Stimulated activated CD8-positive, alpha-beta memory T cell treated with anti-CD3 and anti-CD28 coated beads, Interleukin-2, amount 100 ng/mL, for 1 hour (primary cell): Measurements from ENCODE around the gene PIP4K2B.
A peak's percentile ranks its signal among the peaks of the same experiment; 100 is the strongest.

Source experiments
- DNase-seq, 2 donors: peaks; one replicate each; pipeline ENCODE4 v3.0.0-alpha.2; 2020; ENCODE audit warnings: low read depth in 2 of 2

The PIP4K2B gene

DNA sequence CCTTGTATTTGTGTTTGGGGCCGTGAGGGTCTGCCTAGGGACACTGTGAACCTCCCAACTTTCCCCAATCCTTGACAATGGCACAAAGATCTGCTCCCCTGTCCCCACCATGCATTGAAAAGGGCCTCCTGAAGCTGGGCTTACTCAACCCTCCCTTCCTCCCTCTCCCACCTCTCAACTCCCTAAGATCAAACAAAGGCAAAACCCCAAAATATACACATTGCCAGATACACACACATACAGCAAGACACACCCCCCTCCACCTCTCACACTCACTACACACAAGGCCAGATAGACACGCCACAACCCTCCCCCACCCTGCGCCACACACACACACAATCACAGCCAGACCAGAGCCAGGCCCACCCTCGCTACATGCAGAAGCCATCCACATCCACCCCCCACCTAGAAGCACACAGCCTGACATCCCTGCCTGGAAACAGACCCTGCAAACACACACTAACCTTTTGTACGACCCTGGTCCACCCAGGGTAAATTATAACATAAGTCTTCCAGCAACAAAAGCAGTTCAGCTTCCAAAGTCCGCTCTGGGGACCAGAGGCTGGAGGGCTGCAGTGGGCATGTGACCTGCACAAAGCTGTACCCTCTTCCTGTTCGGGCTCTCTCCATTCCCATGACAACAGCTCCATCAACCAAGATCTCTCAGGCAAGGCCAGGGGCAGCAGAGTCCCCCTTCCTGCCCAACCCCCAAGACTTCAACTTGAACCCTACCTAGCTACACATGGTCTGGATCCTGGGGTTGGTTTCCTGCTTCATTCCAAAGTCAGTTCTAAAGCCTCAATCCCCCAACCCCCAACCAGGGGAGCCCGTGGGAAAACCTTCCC is 53.1 kb downstream of the PIP4K2B start:
- no peak for DNase-seq

GRCh38 chr17:38745545-38745944 is 53.8 kb downstream of the PIP4K2B start:
- DNase-seq = no peak

GRCh38 chr17:38743556-38744171 is 55.7 kb downstream of the PIP4K2B start:
- no peak for DNase-seq

DNA sequence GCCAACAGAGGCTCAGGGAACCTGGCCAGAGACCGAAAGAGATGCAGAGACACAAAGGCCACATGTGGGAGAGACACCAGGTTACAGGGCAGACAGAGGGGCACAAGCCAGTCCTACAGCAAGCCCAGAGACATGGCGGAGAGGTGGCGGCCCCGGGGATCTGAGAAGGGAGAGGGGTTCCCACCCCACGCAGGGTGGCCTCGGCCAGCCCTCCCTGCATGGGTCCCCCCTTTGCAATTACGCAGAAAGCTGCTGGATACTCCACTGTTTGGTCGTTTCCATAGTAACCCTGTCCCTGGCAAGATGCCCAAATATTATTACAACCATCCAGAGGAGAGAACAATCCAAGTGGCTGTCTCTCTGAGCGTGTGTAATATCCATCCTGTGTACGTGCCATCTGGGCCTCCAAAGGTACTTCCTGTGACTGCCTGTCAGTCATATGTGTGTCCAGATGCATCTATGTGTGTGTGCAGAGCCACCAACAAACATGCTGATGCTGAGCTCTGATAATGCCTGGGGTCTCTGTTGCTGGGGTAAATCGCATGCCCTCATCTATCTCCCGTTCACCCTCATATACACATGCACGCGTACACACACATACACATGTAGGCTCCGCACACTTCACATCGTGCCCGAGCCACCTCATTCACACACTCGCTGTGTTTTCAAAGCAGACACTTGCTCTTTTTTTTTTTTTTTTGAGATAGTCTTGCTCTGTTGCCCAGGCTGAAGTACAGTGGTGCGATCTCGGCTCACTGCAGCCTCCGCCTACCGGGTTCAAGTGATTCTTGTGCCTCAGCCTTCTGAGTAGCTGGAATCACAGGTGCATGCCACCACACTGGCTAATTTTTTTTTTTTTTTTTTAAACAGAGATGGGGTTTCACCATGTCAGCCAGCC is 56.7 kb downstream of the PIP4K2B start:
- DNase-seq = no peak

DNA sequence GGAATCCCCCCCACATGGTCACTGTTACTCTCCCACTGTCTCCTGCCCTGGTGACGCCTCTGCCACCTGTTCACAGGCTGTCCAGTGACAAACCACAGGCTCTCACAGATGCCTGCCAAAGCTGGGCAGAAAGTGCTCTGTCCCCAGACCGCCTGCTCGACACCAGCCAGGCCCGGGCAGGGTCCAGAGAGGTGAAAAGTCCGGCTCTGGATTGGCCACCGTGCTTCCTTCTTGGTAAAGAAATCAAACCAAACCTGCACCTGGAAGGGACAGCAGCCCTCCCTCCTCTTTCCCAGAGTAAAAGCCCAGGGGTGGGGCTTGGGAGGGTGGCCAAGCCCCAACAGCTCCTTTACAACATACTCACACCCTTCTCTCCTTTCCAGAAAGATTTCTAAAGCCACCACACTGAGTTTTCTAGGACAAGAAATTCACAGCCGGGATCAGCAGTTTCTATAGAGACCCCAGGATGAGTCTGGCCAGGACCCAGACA is 57.4 kb downstream of the PIP4K2B start:
- no peak for DNase-seq

- no peak for DNase-seq
Observed at GRCh38 chr17:38741461-38741860, 57.9 kb downstream of the PIP4K2B start.

GRCh38 chr17:38740806-38741205 is 58.5 kb downstream of the PIP4K2B start:
- no peak for DNase-seq

DNA sequence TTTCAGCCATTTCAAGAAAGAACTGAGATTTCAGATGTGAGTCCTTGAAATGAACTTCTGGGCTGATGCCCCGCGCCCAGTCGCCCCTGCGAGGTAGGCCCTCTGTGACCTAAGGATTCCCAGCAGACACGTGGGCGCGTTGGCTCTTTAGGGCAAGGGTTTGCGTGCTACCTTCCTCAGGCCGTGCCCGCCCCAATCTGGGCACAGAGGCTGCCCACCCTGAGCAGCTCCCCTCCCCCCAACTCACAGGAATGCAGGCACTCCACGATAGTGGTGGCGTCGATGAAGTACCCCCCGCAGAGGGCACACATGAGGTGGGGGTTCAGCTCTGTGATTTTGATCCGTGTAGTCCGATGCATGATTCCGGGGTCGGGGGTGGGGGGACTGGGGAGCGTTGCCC is 59.3 kb downstream of the PIP4K2B start:
- DNase-seq = no peak

- DNase-seq = no peak
Observed at GRCh38 chr17:38739305-38739704, 60.1 kb downstream of the PIP4K2B start.

DNA sequence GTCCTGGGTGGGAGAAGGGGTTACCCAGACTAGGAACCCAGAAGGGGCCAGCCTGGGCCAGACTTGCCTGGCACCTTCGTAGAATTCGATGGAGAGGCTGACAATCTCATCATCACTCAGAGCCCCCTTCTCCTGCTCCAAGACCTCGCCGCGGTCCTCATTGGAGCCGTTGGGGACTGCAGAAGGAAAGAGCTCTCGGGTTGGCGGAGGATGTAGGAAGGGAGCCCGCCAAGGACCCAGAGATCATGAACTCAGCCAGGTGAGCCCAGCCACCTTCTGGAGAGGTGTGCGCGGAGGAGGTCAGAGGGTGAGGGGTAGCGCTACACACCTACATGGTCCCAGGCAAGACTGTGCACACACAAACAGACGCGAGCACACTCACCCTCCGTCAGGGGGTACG is 60.7 kb downstream of the PIP4K2B start:
- DNase-seq = no peak

- DNase-seq = no peak
Observed at GRCh38 chr17:38738007-38738662, 61.2 kb downstream of the PIP4K2B start.

DNA sequence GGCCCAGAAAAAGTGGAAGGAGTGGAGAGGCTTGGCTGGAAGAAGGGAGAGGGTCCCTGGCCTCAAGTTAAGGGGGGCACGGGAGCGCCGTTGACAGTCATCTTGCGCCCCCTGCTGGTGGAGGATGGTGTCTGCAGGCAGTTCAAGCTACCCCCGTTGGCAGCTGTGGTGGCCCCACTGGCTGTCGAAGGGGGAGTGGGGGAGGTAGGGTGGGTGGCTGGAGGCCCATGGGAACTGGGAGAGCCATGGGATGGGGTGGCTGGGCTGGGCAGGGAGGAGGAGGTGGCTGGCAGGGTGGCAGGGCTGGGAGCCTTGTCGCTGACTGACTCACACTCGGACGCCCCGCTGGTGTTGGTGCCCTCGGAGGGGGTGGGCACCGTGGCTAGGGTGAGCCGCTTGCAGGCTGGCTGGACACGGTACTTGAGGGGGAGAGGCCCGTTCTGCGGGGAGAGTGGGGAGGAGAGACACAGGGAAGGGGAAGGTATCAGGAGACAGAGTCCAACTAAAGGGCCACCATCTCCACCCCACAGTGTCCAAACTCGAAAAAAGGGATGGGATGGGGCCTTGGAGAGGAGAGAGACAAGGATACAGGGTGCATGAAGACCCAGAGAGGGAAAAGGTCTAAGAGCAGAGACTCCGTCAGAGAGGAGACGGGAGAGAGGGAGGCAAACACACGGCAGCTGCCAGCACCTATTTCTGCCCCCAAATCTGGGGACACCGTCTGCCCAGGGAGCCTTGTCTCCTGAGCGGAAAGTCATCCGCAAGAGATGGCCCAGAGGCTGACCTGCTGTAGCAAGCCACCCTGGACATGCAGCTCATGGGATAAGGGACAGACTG is 64.0 kb downstream of the PIP4K2B start:
- DNase-seq = peak; percentile 65 to 66

DNA sequence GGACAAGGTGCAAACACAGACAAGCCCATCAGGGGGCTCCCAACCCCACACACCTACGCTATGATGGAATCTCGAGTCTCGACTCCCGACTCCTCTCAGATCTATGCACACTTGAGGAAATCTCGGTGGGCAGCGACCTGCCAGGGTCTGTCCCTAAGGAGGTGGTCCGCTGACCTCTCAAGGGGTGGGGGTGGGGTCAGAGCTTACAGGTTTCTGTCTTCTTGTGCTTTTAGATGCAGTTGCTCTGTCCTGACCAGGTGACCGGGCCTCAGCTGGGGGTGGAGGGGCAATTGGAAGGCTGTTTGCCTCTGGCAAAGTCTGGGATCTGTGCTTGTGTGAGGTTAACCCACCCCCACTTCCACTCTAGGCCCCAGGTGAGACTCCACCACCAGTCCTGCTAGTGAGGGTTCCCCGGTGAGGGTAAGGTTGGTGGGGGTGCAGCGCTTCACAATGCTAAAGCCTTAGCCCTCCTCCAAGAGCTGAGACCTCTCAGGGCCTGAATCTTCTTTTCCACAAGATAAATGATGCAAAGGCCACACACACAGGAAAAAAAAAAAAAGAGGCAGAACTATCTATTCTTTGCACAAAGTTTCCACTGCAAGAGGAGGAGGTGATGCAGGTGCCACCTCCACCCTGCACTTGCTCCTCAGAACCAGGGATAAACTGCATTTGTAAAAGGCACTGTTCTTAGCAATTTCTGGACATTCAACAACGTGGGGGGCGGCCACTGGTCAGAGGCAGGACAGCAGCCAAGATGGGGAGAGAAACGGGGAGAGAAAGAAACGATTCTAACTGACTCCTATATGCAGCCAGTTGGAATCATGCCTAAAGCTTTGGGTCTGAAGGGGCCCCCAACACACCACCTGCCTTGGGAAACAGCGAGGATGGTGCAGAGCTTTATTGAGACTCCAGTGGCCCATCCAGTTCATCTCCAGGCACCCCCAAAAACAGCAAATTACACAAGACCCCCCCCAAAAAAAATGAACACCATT is 65.1 kb downstream of the PIP4K2B start:
- DNase-seq = no peak

DNA sequence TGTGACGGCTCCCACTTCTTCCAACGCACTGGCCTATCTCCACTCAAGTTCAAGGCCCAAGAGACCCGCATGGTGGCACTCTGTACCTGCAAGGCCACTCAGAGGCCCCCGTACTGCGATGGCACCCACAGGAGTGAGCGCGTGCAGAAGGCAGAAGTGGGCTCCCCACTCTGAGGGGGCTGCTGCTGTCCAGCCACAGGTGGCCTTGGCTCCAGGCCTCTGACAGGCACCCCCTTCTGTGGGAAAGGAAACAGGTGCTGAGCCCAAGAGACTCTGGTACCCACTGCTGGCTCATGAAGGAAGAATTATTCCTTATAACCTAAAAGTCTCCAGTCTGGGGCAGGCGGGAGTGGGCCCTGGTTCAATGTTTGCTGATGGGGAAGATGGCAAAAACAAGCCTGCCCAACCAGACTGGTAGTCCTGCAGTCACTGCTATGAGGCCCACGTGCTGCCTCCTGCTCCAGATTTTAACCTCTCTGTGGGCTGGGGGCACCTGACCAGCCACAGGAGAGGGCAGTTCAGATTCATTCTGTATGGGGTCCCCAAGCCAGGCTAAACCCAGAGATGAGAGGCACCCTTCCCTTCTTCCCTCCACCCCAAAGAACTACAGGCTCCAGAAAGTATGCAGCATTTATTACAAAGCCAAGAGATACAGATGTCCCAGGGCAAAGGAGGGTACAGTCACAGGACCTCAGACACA is 65.9 kb downstream of the PIP4K2B start:
- no peak for DNase-seq

- DNase-seq = no peak
Observed at GRCh38 chr17:38732376-38733281, 66.7 kb downstream of the PIP4K2B start.

DNA sequence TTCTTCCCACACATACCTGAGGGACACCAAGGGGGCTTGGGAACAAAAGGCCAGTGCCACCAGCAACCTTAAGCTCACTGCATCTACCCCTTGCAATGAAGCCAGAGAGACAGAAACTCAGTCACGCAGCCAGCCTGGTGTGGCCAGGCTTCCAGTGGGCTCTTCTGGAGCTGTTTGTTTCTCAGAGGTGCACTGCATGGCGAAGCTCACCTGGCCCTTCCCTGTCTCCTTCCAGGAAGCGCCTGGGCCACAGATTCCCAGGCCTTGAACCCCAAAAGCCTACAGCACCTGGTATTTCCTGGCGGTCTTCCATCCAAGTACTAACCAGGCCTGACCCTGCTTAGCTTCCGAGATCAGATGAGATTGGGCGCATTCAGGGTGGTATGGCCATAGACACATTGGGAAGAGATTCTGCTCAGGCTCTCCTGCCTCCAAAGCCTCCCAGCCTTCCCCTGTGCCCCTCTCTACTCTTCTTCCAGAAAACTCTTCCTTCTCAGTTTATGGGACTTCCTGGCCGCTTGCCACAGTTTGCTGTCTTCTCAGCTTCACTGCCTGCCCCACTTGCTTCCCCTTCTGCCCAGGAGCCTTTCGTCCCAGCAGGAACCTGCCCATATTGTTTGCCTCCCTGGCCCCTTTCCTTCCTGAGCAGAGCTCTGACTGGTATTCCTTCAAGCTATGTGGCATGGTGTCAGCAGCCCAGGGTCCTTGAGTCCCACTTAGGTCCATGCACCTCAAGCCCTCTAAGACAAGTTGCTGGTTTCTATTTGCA is 67.6 kb downstream of the PIP4K2B start:
- no peak for DNase-seq
